ENCODE results near the gene IGF2BP2. TPM values are rescaled to one million over a fixed set of nuclear protein-coding genes. Genes with fewer than 3 reads are reported as not detected.
A peak's percentile ranks its signal among the peaks of the same experiment; 100 is the strongest.
"Not testable (repeated sequence)": the region's sequence is repeated elsewhere in the genome, so short reads cannot be mapped to it uniquely, and the experiment has no call there.

IGF2BP2 gene
- total and polyA plus RNA-seq, 2 of the 13 experiments (the other 11 are each of a cell fraction or from before 2014, with no cell fraction given): 6.5 to 46.0 TPM

DNA sequence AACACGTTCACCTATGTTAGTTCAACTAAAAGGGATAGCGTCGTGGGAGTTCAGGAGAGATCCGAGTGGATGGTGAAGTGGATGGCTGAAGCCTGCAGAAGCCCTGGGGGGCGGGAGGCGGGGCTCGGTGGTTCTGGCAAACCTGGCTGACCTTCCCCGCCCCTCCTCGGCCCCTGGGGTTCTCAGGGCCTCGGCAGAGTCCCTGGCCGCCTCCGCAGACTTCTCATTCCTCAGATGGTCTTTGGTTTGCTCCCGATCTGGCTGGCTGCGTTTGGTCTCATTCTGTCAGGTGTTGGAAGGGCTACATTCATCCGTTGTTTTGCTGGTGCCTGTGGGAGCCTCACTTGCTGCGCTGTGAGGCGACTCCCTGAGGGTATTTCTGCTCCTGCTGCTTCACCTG lies 179.7 kb downstream of the IGF2BP2 start:
- H3K4me1 ChIP-seq (ENCODE audit: insufficient read depth, low read length); H3K9me3 ChIP-seq (ENCODE audit: low read length); H2AFZ ChIP-seq (ENCODE audit: low read length); intact Hi-C loops (cut with micrococcal nuclease; ENCODE audit: unreplicated experiment); CTCF ChIA-PET (ENCODE audit: low intra/inter-chr PET ratio, low total read pairs); FAIRE-seq; ATAC-seq; H4K20me1 ChIP-seq (ENCODE audit: insufficient read depth, low read length); POLR2A ChIA-PET; in situ Hi-C loops (cut with HindIII; ENCODE audit: extremely low pct_ligation_motif_present, low pct_unique_long_range_greater_than_20kb); H3K27ac ChIP-seq (ENCODE audit: extremely low read length, insufficient read depth, low read length); BruUV-seq (replicated peaks); H3K4me3 ChIP-seq (replicated peaks in 1 of 3; ENCODE audit: insufficient read depth in 1 of 3, low read depth in 2 of 3, low read length in 3 of 3); H3K9ac ChIP-seq (ENCODE audit: insufficient read depth, low read depth, low read length); H3K79me2 ChIP-seq (ENCODE audit: insufficient read depth, low read length); H3K27me3 ChIP-seq (ENCODE audit: control insufficient read depth in 1 of 2, insufficient read depth in 2 of 2, low read length in 2 of 2); DNase-seq (ENCODE audit: low spot score); H3K4me2 ChIP-seq (ENCODE audit: low read depth, low read length): not testable (repeated sequence)
- WGBS (ENCODE audit: low lambda C conversion rate): 95% methylated on average over 17 of the region's 17 CpGs
- peaks cover 27 to 47% of the 10 kb centered on the region in 2 experiments for H3K36me3 ChIP-seq (replicated peaks in 1 of 2; ENCODE audit: control insufficient read depth in 1 of 2, insufficient read depth in 2 of 2, low read length in 2 of 2)

DNA sequence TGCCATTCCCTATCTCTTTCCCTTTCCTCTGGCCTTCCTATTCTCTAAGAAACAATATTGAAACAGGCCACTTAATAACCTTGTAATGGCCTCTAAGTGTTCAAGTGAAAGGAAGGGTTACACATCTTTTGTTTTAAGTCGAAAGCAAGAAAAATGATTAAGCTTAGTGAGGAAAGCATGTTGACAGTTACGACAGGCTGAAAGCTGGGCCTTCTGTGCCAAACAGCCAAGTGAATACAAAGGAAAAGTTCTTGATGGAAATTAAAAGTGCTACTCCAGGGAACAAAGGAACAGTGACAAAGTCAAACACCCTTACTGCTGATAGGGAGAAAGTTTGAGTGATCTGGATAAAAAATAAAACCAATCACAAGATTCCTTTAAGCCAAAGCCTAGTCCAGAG lies 184.5 kb downstream of the IGF2BP2 start:
- no TSS peak for BruUV-seq (replicated peaks)
- no peak overlapping the region for H3K27ac ChIP-seq (ENCODE audit: extremely low read length, insufficient read depth, low read length)
- peaks cover 0 to 5% of the 10 kb centered on the region in 2 experiments; a peak in 2 of 5 replicates for H3K36me3 ChIP-seq (replicated peaks in 1 of 2; ENCODE audit: control insufficient read depth in 1 of 2, insufficient read depth in 2 of 2, low read length in 2 of 2)
- H3K4me2 ChIP-seq (ENCODE audit: low read depth, low read length): no peak overlapping the region
- no peaks in the 10 kb centered on the region for H3K4me1 ChIP-seq (ENCODE audit: insufficient read depth, low read length)
- no peaks in the 10 kb centered on the region; a peak in 1 of 5 replicates for H3K27me3 ChIP-seq (ENCODE audit: control insufficient read depth in 1 of 2, insufficient read depth in 2 of 2, low read length in 2 of 2)
- ChIA-PET CTCF (ENCODE audit: low intra/inter-chr PET ratio, low total read pairs) (no interaction called here), POLR2A (no interaction called here)
- WGBS (ENCODE audit: low lambda C conversion rate): 92% methylated on average over 2 of the region's 2 CpGs
- DNase-seq (ENCODE audit: low spot score) (no peak), ATAC-seq (no peak), FAIRE-seq (no peak)
- H4K20me1 ChIP-seq (ENCODE audit: insufficient read depth, low read length): no peaks in the 10 kb centered on the region
- H2AFZ ChIP-seq (ENCODE audit: low read length): no peak overlapping the region
- H3K4me3 ChIP-seq (replicated peaks in 1 of 3; ENCODE audit: insufficient read depth in 1 of 3, low read depth in 2 of 3, low read length in 3 of 3): no peak overlapping the region
- in situ Hi-C loops (cut with HindIII; ENCODE audit: extremely low pct_ligation_motif_present, low pct_unique_long_range_greater_than_20kb): no loop called here
- intact Hi-C loops (cut with micrococcal nuclease; ENCODE audit: unreplicated experiment): no loop called here
- no peaks in the 10 kb centered on the region for H3K9me3 ChIP-seq (ENCODE audit: low read length)
- TF ChIP-seq SMAD1 (CRISPR knock-in tag; IDR thresholded peaks at IDR 0.05; ENCODE audit: borderline replicate concordance, low read depth): no peak
- no peak for TF ChIP-seq ZNF430 (CRISPR knock-in tag; IDR thresholded peaks at IDR 0.05)
- TF ChIP-seq AGO2 (optimal IDR thresholded peaks at IDR 0.05; ENCODE audit: low read depth, low read length): peak; percentile 4
- no peak overlapping the region for H3K9ac ChIP-seq (ENCODE audit: insufficient read depth, low read depth, low read length)
- H3K79me2 ChIP-seq (ENCODE audit: insufficient read depth, low read length): no peaks in the 10 kb centered on the region
